IPS-20b (cell line): ENCODE data around the gene RAD51B.

Source experiments
- H3K27ac ChIP-seq: one replicate; pipeline ENCODE4 v1.5.1; 2013; ENCODE audit warnings: low read length
- H3K27me3 ChIP-seq: 2 replicates; pipeline ENCODE4 v1.6.1; 2013; ENCODE audit warnings: mild to moderate bottlenecking, low read length, inconsistent platforms; ENCODE audit not compliant: insufficient read depth
- H3K36me3 ChIP-seq: 2 replicates; pipeline ENCODE4 v1.6.1; 2013; ENCODE audit warnings: low read depth, mild to moderate bottlenecking, inconsistent platforms, low read length, moderate library complexity; ENCODE audit not compliant: insufficient read depth
- H3K4me1 ChIP-seq: 2 replicates; pipeline ENCODE4 v1.6.1; 2013; ENCODE audit warnings: mild to moderate bottlenecking, control low read depth, inconsistent platforms, low read length, moderate library complexity; ENCODE audit not compliant: insufficient read depth
- H3K4me3 ChIP-seq: 2 replicates; pipeline ENCODE4 v1.5.1; 2013; ENCODE audit warnings: mild to moderate bottlenecking, low read length, inconsistent platforms
- H3K9ac ChIP-seq: 2 replicates; pipeline ENCODE4 v1.6.1; 2013; ENCODE audit warnings: low read depth, mild to moderate bottlenecking, inconsistent platforms, low read length, moderate library complexity
- H3K9me3 ChIP-seq: 2 replicates; pipeline ENCODE4 v1.6.1; 2013; ENCODE audit warnings: mild to moderate bottlenecking, low read depth, low read length, inconsistent platforms; ENCODE audit not compliant: insufficient read depth

The RAD51B gene

DNA sequence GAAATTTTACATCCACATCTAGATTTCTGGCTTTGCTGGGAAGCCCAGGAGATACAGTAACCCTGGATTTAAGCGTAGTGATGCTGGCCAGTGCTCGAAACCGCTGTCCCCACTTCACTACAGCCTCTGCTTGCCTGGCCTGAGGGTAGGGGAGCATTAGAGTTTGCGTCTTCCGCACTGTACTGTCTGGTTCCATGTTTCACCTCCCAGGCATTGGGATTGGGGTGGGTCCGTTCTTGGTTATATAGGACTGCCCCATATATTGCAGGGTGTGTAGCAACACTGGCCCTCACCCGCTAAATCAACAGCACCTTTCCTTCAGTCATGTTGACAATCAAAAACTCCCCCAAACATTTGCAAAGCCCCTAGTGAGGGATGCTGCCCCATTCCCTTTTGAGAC is 732.5 kb downstream of the RAD51B start:
- Histone ChIP-seq H3K4me3 (no peak overlapping the region), H3K4me1 (peaks cover 37% of the 10 kb centered on the region), H3K36me3 (no peaks in the 10 kb centered on the region), H3K9ac (no peak overlapping the region), H3K27ac (no peak overlapping the region), H3K9me3 (no peaks in the 10 kb centered on the region), H3K27me3 (no peaks in the 10 kb centered on the region)

DNA sequence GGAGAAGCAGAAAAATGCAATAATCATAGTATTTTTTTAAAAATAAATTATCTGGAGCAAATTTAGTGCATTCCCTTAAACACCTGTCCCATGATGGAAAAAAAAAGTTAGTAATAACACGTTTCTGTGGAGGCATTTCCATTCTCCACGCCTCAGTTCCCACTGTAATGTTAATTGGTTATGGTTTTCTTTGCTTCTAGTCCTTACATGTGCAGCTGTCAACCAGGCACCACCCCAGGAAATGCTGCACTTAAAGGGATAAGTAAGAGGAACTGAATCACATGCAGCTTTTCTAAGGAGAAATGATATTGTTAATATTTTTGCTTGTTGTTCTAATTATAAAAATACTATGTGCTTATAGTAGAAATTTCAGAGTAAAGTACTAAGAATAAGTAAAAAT is 733.0 kb downstream of the RAD51B start:
- Histone ChIP-seq H3K36me3 (no peaks in the 10 kb centered on the region), H3K27ac (no peak overlapping the region), H3K9me3 (no peaks in the 10 kb centered on the region), H3K4me1 (peaks cover 36% of the 10 kb centered on the region), H3K9ac (no peak overlapping the region), H3K4me3 (no peak overlapping the region), H3K27me3 (no peaks in the 10 kb centered on the region)

DNA sequence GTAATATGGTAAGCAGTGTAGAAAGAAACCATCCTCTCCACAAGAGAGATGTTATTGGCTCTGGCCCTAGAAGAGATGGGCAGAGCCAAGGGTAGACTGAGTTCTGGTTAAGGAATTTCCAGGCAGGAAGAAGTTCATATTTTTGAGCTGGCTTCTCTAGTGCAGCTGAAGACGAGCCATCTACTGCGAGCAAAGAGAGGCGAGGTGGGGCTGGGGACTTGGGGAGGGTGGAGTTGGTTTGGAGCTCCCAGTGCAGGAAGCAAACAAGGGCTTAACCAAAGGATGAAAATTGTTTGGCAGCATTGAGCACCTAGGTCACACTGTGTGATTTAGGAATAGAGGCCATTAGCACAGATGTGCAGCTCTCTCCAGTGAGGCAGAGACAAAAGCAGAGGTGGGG is 733.7 kb downstream of the RAD51B start:
- H3K27ac ChIP-seq: no peak overlapping the region
- no peaks in the 10 kb centered on the region for H3K36me3 ChIP-seq
- H3K9me3 ChIP-seq: no peaks in the 10 kb centered on the region
- H3K4me1 ChIP-seq: peaks cover 29% of the 10 kb centered on the region
- no peak overlapping the region for H3K4me3 ChIP-seq
- H3K27me3 ChIP-seq: no peaks in the 10 kb centered on the region
- H3K9ac ChIP-seq: no peak overlapping the region

DNA sequence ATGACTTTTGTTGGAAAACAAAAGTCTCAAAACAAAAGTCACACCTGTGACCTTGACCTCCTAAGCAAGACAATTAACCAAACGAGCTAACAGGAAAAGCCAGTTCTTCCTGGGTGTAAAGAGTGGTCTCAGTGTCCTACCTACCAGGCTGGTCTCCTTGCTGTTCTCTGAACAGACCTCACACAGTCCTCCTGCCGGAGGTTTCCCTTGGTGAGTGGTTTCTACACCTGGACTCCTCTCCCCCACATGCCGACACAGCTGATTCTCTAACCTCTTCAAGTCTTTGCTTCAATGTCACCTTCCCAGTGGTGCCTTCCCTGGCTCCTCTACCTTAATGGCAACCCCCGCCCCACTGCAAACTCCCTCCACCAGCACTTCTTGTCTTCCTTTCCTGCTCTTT is 734.7 kb downstream of the RAD51B start:
- no peaks in the 10 kb centered on the region for H3K27me3 ChIP-seq
- no peaks in the 10 kb centered on the region for H3K36me3 ChIP-seq
- H3K4me3 ChIP-seq: no peak overlapping the region
- no peak overlapping the region for H3K9ac ChIP-seq
- H3K4me1 ChIP-seq: peaks cover 21% of the 10 kb centered on the region
- H3K9me3 ChIP-seq: no peaks in the 10 kb centered on the region
- no peak overlapping the region for H3K27ac ChIP-seq

DNA sequence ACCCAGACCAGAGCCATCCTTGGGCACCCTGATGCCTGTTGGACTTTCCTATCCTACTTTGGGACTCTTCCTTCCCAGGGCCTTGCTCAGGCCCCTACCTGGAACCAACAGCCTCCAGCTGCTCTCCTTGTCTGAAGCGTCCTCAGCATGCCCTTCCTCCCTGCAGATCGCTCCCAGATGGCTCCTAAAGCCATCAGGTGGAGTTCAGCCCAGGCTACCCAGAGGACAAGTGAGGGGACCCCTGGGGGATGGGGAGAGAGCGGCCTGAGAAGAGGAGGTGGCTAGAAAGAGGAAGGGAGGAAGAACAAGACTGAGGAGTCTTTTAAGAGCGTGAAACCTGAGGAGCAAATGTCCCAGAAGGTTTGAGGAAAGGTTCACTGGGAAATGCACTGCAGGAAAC is 736.7 kb downstream of the RAD51B start:
- Histone ChIP-seq H3K27ac (no peak overlapping the region), H3K36me3 (no peaks in the 10 kb centered on the region)

DNA sequence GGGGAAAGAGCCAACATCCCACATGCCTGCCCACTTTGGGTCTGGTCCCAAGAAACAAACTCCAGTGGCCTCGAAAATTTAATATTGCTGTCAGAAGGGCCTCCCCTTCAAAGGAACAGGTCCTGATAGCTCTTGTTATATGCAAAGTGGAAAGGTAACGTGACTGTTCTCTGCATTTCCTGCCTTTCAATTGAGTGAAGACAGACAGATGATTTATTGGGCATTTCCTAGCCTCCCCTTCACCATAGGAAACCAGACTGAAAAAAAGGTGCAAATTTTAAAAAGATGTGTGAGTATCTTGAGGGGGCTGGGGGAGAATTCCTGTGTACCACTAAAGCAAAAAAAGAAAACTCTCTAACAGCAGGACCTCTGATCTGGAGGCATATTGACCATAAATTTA is 738.1 kb downstream of the RAD51B start:
- Histone ChIP-seq H3K9me3 (no peaks in the 10 kb centered on the region), H3K36me3 (no peaks in the 10 kb centered on the region), H3K27me3 (no peaks in the 10 kb centered on the region), H3K4me3 (no peak overlapping the region), H3K27ac (no peak overlapping the region), H3K4me1 (peaks cover 5% of the 10 kb centered on the region; the same call in 1 of the 2 replicates), H3K9ac (no peak overlapping the region)

More for the DNA sequence above, 736.7 kb downstream of the RAD51B start:
- Histone ChIP-seq H3K9ac (no peak overlapping the region), H3K4me3 (no peak overlapping the region), H3K27me3 (no peaks in the 10 kb centered on the region), H3K4me1 (peaks cover 5% of the 10 kb centered on the region; the same call in 1 of the 2 replicates), H3K9me3 (no peaks in the 10 kb centered on the region)

DNA sequence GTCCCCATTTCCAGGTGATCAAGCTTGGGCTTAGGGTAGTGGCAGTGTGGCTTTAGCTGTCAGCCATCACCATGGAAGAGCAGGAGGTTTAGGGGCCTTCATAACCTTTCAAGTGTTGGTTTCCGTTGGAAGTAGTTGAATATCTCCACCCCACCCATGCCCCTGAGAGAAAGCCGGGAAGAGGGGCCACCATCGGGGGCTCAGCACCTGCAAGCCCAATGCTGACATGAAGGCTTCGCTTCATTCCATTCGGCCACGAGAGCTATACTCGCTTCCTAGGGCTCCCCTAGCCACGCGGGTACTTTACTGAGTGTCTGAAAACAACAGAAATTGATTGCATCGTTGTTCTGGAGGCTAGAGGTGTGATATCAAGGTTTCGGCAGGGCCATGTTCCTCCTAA is 738.5 kb downstream of the RAD51B start:
- Histone ChIP-seq H3K9ac (no peak overlapping the region), H3K27me3 (no peaks in the 10 kb centered on the region), H3K4me1 (peaks cover 5% of the 10 kb centered on the region; the same call in 1 of the 2 replicates), H3K36me3 (no peaks in the 10 kb centered on the region), H3K4me3 (no peak overlapping the region), H3K9me3 (no peaks in the 10 kb centered on the region), H3K27ac (no peak overlapping the region)

DNA sequence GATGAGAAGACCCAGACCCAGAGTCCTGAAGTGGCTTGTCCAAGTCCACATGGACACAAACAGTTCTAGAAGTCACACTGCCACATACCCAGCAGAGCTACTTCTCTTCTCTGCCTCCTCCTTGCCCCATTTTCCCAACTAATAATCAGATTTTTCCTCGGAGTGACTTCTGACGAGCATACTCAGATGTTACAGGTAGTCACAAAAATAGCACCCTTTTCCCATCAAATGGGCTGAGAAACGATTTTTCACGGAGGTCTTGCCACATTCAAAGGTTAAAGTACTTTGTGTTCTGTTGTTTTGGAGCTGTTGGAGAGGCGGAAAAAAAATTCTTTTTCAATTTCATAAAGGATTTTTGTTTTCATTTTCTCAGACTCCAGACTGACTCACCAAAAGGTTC is 740.4 kb downstream of the RAD51B start:
- no peak overlapping the region for H3K27ac ChIP-seq
- no peak overlapping the region for H3K4me3 ChIP-seq
- H3K9me3 ChIP-seq: no peaks in the 10 kb centered on the region
- H3K4me1 ChIP-seq: peaks cover 2% of the 10 kb centered on the region; the same call in 1 of the 2 replicates
- H3K27me3 ChIP-seq: no peaks in the 10 kb centered on the region
- H3K9ac ChIP-seq: no peak overlapping the region
- no peaks in the 10 kb centered on the region for H3K36me3 ChIP-seq

DNA sequence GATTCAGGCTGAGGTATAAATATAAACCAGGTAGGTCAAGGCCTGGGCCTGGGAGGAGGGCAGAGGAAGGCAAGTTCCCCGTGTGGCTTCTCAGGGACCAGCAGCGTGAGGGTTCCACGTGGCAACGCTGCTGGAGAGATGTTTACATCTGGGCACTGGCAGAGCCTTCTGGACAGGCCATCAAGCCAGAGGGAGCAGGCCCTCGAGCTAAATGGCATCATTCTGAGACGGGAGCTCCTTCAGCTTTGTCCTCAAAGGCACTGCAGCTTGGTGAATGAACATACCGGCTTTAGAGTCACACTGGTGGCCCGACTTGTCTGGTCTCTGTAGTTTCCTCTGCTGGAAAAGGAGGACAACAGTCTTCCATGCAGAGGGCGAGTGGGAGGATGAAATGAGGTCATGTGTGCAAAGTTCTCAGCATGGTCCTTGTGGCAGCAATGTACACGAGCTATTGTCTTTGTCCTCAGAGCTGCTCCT is 742.0 kb downstream of the RAD51B start:
- H3K4me1 ChIP-seq: peaks cover 2% of the 10 kb centered on the region; the same call in 1 of the 2 replicates

DNA sequence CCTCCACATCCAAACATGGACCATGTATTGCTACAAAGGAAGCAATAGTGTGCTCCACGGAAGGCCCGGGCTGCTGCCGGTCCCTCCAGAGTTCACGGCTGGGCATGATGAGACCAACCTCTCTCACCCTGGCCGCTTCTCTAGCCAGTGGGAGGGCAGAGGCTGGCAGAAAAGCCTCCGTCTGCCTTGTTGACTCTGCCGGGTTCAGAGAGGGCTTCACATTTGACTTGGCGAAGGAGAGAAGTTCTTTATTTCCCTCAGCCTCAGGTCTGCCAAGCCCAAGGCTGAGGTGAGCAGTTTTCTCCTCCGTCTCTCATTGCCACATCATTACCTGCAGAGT is 743.3 kb downstream of the RAD51B start:
- no peak overlapping the region for H3K4me3 ChIP-seq
- no peaks in the 10 kb centered on the region for H3K27me3 ChIP-seq
- no peak overlapping the region for H3K9ac ChIP-seq
- no peaks in the 10 kb centered on the region for H3K36me3 ChIP-seq
- no peak overlapping the region for H3K27ac ChIP-seq
- H3K9me3 ChIP-seq: no peaks in the 10 kb centered on the region
- peaks cover 2% of the 10 kb centered on the region; the same call in 1 of the 2 replicates for H3K4me1 ChIP-seq

More for the DNA sequence above, 742.0 kb downstream of the RAD51B start:
- Histone ChIP-seq H3K9me3 (no peaks in the 10 kb centered on the region), H3K27ac (no peak overlapping the region), H3K4me3 (no peak overlapping the region), H3K27me3 (no peaks in the 10 kb centered on the region), H3K9ac (no peak overlapping the region), H3K36me3 (no peaks in the 10 kb centered on the region)

DNA sequence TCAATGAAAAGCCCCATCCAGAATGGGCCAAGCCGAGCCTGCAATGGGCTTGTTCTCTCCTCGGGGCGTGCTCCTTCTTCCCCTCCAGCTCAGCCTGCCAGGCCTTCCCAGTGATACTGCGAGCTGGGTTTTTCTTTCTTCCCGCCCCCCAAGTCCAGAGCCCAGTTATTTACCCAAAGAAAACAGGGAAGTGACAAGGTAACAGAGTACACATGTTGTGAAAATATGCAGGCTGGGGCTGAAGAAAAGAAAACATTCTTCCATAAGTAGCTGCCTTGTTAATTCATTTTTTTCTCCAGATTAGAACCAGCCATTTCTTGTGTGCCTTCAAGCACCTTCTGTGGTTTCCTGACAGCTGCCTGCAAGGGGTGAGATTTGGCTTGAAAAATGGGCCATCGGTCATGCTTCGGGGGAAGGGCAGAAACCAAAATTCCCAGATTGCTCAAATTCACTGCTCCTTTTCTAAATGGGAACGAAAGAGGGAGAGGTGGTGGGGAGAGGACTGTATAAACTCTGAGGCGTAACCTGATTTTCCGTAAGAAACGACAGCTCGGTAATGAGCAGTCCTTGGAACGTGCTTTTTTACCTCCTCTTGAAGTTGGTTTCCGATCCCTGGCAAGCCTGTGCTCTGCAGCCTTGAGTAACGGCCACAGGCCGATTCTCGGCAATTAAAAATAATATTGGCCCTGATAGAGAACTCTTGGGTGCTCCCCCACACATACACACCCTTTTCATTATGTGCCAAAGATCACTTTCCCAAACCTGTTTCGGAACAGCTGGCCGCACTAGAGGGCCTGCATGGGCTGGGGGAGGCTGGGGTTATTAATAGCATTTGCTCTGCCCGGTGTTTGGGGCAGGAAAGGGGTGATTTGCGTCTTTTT is 743.9 kb downstream of the RAD51B start:
- no peak overlapping the region for H3K27ac ChIP-seq
- no peaks in the 10 kb centered on the region for H3K27me3 ChIP-seq
- H3K36me3 ChIP-seq: no peaks in the 10 kb centered on the region
- no peak overlapping the region for H3K9ac ChIP-seq
- H3K4me1 ChIP-seq: peaks cover 2% of the 10 kb centered on the region; the same call in 1 of the 2 replicates
- H3K9me3 ChIP-seq: no peaks in the 10 kb centered on the region
- no peak overlapping the region for H3K4me3 ChIP-seq

DNA sequence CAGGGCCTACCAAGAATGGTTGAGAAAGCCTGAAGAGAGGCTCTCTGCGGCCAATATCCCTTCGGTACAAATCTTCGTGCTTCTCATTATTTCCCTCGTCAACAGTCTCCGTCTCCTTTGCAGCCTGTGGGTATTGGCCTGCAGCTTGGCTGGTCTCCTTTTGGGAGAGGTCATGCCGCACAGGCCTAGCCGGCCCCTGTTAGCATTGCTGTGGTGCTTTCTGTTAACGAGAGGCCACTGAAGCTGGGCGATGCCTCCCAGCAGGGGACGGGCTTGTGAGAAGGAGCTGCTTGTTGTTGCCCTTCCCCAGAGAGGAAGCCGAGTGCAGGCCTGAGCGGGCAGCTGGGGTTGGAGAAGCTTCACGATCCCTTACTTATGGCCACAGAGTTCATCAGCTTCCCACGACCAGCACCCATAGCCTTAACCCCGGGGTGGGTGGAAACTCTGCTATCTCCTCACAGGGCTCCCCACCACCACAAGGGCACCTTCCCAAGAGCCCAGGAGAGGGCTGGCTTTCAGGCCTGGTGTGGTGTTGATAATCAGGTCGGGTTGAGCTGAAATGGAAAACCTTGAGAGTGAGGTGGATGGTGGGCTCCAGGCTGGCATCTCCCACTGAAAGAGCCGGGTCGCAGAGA is 744.7 kb downstream of the RAD51B start:
- Histone ChIP-seq H3K9ac (no peak overlapping the region), H3K36me3 (no peaks in the 10 kb centered on the region), H3K27me3 (no peaks in the 10 kb centered on the region), H3K4me1 (peaks cover 2% of the 10 kb centered on the region; the same call in 1 of the 2 replicates), H3K4me3 (no peak overlapping the region), H3K9me3 (no peaks in the 10 kb centered on the region), H3K27ac (no peak overlapping the region)
